Measurements from ENCODE around the gene HPGDS. TPM values are rescaled to one million over a fixed set of nuclear protein-coding genes. Genes with fewer than 3 reads are reported as not detected.

The HPGDS gene
- total RNA-seq, 1 experiment from 2014 or later = not detected

DNA sequence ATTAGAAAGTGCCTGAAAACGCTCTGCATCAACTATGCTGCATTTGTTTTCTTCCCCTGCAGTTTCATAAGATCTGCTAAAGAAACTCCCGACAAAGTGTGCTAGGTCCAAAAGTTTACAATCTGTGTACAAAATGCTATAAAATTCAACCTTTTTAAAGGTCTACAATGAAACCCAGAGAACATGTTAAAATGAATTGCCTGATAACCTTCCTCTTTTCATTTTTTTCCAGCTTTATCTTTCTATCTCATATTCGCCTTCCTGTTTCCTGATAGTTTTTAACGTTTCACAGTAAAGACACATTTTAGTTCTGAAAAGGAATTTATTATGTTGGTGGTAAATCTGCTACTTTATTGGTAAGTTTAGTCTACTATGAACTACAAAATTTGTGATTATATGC is 9.5 kb upstream of the HPGDS start:
- DNase-seq (ENCODE audit: low spot score) (no peak), ATAC-seq (no peak)
- Mint-ChIP-seq H3K27ac (no peak overlapping the region), H3K27me3 (ENCODE audit: low read depth) (no peaks in the 10 kb centered on the region; the same call in 1 of the 2 replicates), H3K36me3 (no peaks in the 10 kb centered on the region), H3K4me3 (no peak overlapping the region), H3K4me1 (peaks cover 5% of the 10 kb centered on the region), H3K9me3 (no peaks in the 10 kb centered on the region)
- POLR2A ChIA-PET = no interaction called here
- TF ChIP-seq ZNF396 (CRISPR knock-in tag; IDR thresholded peaks at IDR 0.05; ENCODE audit: borderline replicate concordance) = no peak
- no peak for TF ChIP-seq NFE2L1 (CRISPR knock-in tag; IDR thresholded peaks at IDR 0.05)
- no peak for TF ChIP-seq ZNF317 (CRISPR knock-in tag; IDR thresholded peaks at IDR 0.05; ENCODE audit: borderline replicate concordance, low read depth)
- no peak for TF ChIP-seq TP53 (CRISPR knock-in tag; IDR thresholded peaks at IDR 0.05)
- TF ChIP-seq ZNF416 (CRISPR knock-in tag; IDR thresholded peaks at IDR 0.05) = no peak
- no peak for TF ChIP-seq TEAD4 (CRISPR knock-in tag; IDR thresholded peaks at IDR 0.05)
- TF ChIP-seq IRF2 (CRISPR knock-in tag; IDR thresholded peaks at IDR 0.05; ENCODE audit: borderline replicate concordance, low read depth) = no peak
- CTCF ChIA-PET = no interaction called here

DNA sequence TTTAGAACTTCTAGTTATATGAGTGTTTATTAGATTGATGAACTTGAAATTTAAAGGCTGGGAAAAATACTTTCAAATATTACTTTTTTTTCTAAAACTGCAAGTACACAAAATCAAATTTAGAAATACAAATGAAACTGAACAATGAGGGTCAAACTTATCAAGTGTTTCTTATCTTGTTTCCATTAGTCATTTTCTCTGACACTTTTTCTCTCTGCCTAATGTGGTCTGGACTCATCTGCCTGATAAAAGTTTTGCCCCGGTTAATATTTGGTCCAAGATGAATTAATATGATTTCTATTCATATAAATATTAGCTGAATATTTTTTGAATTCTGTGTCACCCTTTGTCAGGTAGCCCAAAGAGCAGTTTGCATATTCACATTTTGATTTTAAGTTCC is 8.7 kb upstream of the HPGDS start:
- Mint-ChIP-seq H3K9me3 (no peaks in the 10 kb centered on the region), H3K4me3 (no peak overlapping the region), H3K27ac (no peak overlapping the region), H3K36me3 (no peaks in the 10 kb centered on the region), H3K27me3 (ENCODE audit: low read depth) (no peaks in the 10 kb centered on the region; the same call in 1 of the 2 replicates), H3K4me1 (peaks cover 5% of the 10 kb centered on the region)
- TF ChIP-seq CREM (CRISPR knock-in tag; IDR thresholded peaks at IDR 0.05) (no peak), RELA (CRISPR knock-in tag; IDR thresholded peaks at IDR 0.05; ENCODE audit: borderline replicate concordance) (no peak), CBFB (CRISPR knock-in tag; IDR thresholded peaks at IDR 0.05; ENCODE audit: low read depth) (no peak), HMGA2 (CRISPR knock-in tag; IDR thresholded peaks at IDR 0.05) (no peak), ZNF121 (CRISPR knock-in tag; IDR thresholded peaks at IDR 0.05) (no peak), ESRRA (CRISPR knock-in tag; IDR thresholded peaks at IDR 0.05; ENCODE audit: borderline replicate concordance) (no peak), CREB1 (CRISPR knock-in tag; IDR thresholded peaks at IDR 0.05) (no peak), FOXJ3 (CRISPR knock-in tag; IDR thresholded peaks at IDR 0.05; ENCODE audit: borderline replicate concordance) (no peak), ARID4B (CRISPR knock-in tag; IDR thresholded peaks at IDR 0.05; ENCODE audit: borderline replicate concordance) (no peak), ZNF232 (CRISPR knock-in tag; IDR thresholded peaks at IDR 0.05) (no peak), SOX15 (CRISPR knock-in tag; IDR thresholded peaks at IDR 0.05) (no peak), JAZF1 (CRISPR knock-in tag; IDR thresholded peaks at IDR 0.05) (no peak), RORB (CRISPR knock-in tag; IDR thresholded peaks at IDR 0.05) (no peak), ZNF671 (CRISPR knock-in tag; IDR thresholded peaks at IDR 0.05) (no peak), FOXP4 (CRISPR knock-in tag; IDR thresholded peaks at IDR 0.05) (no peak)
- TF ChIP-seq, protein P1, sequence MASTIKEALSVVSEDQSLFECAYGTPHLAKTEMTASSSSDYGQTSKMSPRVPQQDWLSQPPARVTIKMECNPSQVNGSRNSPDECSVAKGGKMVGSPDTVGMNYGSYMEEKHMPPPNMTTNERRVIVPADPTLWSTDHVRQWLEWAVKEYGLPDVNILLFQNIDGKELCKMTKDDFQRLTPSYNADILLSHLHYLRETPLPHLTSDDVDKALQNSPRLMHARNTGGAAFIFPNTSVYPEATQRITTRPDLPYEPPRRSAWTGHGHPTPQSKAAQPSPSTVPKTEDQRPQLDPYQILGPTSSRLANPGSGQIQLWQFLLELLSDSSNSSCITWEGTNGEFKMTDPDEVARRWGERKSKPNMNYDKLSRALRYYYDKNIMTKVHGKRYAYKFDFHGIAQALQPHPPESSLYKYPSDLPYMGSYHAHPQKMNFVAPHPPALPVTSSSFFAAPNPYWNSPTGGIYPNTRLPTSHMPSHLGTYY (CRISPR knock-in tag; IDR thresholded peaks at IDR 0.05) = no peak
- TF ChIP-seq, protein P2, sequence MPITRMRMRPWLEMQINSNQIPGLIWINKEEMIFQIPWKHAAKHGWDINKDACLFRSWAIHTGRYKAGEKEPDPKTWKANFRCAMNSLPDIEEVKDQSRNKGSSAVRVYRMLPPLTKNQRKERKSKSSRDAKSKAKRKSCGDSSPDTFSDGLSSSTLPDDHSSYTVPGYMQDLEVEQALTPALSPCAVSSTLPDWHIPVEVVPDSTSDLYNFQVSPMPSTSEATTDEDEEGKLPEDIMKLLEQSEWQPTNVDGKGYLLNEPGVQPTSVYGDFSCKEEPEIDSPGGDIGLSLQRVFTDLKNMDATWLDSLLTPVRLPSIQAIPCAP (CRISPR knock-in tag; IDR thresholded peaks at IDR 0.05) = no peak
- ChIA-PET POLR2A (no interaction called here), CTCF (no interaction called here)
- no peak for ATAC-seq
- DNase-seq (ENCODE audit: low spot score) = no peak
